COR-L47 (cell line): ENCODE results near the gene MLLT1.
A peak's percentile ranks its signal among the peaks of the same experiment; 100 is the strongest.

Source experiments
- DNase-seq: peaks from one replicate; lab custom pipeline; 2025; lab: John Stamatoyannopoulos, UW

MLLT1 gene

DNA sequence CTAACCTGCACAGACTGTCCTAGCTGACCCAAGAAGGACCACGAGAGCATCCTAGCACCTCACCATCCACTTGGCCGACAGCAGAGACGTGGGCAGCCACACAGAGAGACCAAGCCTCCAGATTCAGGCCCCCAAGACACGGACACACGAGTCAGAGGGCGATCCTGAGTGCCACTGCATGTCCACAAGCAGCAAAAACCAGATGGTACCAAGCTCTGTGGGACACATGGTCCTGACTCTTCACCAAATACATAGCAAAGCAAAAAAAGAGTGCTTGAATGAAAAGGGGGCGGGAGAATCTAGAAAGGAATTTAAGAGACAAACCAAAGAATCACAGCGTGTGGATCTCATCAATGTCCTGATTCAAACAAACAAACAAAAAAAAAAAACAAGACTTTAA is 45.2 kb downstream of the MLLT1 start:
- DNase-seq = no peak

DNA sequence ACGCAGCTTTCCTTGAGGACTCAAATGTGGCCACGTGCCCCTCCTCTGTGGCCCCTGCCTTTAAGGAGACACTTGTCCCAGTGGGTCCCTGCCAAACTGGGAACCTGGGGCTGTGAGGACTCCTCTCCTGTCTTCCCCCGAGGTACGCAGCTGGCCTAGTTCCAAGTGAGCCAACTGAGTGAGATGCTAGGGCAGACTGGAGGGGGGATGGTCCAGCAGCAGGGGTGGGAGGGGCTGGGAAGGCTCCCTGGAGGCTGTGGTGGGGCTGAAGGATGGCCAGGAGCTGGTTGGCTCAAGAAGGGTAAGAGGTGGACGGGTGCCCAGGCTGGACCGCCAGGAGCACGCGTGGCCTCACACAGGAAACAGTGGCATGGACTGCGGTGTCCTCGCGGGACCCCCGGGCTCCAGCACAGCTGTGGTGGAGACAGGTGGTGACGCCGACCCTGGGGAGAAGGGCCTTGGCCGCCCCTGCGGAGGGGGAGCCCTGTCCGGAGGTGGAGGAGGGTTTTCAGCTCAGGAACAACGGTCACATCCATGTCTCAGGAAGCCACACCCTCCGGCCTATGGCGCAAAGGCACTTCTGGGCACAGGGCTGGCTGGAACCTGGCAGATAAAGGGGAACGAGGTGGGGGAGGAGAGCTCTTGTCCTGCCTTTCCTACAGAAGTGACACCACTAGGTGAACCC is 45.8 kb downstream of the MLLT1 start:
- no peak for DNase-seq

DNA sequence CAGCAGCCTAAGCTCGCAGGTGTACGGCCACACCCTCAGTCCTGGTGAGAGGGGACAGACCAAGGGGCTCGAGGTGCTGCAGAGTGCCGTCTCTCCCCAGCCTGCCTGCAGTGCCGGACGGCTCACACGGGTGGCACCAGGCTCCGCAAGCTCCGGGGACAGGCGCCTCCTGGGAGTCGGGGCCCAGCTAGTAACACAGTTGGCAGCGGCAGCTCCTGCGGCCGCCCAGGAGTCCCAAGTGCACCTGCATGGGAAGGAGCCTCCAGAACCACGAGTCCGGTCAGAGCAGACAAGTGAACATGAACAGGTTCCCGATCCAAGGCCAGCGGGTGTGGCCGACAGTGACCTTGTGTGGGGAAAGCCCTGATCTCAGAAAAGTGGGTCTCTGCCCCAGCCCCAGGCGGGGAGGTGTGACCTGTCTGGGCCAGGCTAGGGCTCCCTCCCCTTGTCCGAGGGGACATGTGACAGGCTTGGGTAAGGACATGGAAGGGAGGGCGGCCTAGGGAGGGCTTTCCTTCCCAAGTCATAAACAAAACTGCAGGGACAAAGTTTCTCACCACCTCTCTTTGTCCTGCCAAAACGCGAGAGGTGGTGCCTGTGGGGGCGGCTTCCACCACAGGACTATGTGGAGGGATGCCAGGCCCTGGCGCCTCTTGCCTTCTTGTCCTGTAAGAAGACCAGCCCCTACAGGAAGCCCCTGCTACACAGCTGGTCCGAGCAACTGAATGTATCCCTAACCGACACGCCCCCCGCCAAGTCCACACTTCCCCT is 46.5 kb downstream of the MLLT1 start:
- no peak for DNase-seq

DNA sequence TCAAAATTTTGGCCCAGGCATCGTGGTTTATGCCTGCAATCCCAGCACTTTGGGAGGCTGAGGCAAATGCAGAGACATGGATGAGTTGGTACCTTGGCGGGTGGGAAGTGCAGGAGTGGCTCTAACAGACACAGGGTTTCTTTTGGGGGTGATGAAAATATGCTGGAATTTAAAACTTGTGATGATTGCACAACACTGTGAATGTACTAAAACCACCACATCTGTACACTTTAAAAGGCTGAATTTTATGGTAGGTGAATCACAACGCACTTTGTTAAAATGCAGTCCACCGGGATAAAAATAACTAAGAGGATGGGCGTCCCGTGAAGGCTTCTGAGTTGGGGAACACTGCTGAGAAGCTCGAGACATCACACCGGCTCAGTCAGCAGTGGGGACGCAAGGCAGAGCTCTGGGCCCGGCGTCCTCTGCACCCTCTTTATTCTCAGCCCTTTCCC is 47.1 kb downstream of the MLLT1 start:
- DNase-seq = no peak

DNA sequence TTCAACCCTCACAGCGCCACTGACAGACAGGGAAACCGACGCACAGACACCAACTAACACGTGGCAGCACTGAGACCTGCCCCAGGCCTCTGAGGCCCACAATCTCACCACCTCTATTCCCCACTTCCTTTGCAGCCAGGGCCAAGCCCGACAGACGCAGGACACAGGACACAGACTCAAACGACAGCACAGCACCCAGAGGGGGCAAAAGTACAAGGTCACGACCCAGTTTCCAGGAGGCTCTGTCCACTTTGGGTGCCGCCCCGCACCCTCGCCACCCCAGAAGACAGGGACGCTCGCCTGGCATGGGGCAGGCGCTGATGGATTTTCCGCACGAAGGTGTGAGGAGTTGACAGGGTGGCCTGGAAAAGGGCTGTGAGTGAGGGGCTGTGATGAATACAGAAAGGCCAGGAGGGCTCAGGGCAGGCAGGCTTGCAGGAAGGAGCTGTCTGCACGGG is 48.8 kb downstream of the MLLT1 start:
- no peak for DNase-seq

DNA sequence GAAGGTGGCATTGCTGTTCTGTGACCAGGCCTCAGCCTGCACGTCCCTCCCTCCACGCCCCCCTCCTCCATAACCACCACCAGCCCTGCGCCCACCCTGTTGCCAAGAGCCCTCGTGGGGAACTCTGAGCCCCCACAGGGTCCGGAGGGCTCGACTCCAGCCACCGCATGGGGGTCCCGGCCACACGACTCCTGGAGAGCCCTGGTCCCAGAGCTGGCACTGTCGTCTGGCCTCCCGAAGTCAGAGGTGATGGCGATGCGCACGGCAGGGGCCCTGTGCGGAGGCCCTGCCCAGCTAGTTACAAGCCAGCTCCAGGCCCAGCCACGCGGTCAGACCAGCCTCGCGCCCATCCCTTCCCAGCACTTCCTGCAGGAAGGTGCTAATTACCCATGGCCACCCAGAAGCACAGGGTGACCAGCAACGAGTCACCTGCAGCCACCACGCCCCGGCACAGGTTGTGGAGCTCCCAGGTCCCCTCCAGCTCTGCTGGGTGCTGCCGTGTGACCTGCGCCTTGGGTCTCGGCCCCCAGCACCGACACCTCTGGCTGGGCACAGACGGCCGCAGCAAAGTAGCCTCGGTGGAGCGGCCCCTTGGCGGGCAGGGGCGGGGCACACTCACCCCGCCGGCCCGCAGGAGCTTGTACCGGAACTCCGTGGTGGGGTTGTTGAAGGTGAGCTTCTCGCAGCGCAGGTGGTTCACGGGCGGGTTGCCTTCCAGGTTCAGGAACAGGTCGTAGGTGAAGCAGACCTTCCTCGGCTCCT is 49.6 kb downstream of the MLLT1 start:
- DNase-seq = no peak

DNA sequence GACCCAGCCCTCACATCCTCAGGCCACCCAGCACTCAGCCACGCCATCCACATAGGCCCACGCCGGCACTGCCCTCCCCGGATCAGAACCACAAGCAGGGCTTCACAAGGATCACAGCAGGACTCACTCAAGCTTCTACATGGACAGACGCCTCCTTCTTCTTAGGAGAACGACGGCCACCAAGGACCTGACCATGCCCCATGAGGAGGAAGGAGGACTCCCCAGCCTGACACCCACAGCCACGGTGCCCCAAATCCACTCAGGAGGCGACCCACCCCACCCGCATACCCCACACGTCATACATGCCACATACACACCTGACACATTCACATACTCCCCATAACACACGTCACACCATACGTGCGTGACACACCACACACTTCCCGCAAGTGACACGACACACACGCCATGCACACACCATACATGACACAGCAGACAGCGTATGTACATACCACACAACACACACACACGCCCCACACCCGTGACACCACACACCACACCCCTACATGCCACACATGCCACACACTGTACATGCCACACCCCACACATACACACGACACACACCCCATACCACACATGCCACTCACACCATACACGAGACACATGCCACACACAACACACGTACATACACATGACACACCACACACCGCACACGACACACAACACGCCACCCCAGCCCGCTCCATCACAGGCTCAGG is 50.4 kb downstream of the MLLT1 start:
- no peak for DNase-seq

DNA sequence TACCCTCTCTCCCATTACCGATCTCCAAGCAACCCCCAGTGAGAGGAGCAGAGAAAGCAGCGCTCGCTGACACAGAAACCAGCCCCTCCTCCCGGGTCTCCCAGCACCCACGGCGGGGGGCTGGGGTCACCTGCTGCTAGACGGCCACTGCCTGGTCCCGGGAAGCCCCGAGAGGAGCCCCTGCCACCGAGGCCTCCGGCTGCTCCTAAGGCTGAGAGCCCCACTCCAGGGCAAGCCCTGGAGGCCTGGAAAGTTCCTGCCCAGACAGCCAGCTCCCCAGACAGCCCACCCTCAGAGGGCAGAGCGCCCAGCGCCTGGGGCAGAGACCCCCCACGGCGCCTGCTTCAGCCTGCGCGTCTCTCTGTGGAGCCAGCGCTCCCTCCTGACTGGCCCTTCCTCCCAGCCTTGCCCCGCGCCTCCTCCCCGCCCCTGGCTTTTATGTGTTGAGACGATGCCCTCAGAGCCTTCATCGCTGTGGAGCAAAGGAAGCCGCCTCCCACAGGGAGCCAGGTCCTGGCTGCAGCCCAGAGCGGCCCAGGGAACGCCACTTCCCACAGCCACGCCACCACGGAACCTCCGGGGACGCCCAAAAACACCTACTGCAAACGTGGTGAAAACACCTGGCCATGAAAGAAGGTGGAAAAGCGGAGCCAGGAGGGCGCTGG is 51.1 kb downstream of the MLLT1 start:
- no peak for DNase-seq

DNA sequence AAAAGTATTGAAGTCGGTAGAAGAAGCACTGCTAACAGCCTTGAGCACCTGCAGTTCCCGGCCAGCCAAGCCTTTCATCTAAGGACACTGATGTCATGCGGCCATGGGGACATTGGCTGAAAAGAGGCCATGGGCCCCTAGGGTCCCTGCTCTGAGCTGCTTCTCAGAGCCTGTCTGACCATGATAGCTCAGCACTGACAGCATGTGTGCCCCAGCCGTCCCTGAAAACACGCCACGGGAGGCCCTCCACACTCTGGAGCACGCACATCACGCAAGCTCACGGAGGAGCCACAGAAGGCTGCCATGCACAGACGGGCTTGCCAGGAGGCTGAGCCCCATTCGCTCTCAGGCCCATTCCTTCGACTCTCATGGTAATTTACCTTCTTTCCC is 51.8 kb downstream of the MLLT1 start:
- no peak for DNase-seq

DNA sequence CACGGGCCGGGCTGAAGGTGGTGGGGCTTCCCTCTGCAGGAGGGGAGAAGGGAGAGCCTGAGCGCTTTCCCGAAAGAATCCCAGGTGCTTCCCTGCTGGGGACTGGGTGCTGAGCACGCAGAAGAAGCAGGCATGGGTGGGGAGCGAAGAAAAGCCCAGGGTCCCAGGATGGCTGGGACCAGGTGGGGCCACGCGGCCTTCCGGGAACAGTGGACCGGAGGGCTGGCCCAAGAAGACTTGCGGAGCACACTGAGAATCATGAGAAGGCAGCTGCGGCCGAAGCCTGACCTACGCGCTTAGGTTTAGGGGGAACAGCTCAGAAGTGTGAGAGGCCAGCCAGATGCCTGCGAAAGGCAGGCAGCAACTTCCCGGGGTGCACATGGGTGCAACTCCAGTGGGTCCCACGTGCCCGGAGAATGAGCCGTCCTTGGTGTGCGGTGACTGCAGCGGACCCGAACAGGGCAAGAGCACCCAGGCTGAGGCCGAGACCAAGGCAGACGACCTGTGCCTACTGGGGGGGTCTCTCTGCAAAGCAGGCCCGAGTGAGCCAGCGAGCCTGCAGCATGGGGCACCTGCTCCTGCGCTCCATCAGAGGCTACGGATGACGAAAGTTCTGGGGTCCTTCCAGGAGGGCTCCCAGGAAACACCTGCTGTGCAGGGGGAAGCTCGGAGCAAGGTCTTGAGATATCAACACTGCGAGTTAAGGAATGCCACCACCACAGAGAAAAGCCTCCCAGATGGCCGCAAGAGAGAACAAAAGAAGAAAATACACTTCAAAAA is 52.4 kb downstream of the MLLT1 start:
- no peak for DNase-seq

DNA sequence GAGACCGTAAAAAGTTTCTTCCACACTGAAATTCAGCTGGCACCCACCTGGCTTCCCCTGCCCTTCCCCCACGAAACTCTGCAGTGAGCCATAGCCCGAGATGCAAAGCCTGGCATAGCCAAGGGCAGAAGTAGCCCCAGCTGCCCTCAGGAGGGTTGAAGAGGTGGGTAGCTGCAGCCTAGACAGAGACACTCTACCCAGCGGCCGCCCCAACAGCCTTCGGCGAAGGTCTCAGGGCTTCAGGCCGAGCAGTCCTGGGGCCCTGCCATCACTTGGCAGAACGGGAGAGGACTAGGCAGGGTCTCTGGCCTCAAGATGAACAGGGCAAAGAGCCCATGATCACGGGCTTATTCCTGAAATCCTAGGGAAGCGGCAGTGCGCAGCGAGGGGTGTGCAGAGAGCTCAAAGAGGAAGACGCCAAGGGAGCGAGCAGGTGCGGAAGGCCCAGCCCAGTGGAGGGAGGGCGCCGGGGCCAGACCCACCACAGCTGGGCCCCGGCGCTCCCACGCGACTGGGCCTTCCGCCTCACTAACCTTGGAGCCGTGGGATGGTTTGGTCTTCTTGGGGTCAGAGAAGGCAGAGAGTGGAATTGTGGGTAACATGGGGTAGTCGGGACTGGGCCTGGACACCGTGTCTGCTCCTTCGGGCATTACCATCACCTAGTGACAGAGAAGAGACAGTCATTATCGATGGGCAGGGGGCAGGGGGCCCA is 53.2 kb downstream of the MLLT1 start:
- no peak for DNase-seq

DNA sequence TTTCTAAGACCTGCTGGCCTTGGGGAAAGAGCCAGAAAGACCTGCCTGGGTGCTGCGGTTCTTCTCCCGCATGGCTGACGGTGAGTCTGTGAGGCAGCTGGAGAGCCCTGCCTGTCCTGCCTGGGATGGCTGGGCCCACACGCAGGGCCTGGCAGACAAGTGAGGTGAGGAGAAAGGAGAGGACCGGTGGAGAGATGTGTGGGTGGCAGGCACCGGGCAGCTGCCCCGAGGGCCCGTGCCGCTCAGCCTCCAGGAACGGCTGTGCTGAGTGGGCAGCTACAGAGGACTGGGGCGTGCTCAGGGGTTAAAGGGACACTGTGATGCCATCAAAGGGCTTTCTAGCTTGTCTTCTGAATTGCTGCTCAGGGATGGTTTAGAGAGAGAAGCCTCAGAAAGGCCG is 53.8 kb downstream of the MLLT1 start:
- no peak for DNase-seq

DNA sequence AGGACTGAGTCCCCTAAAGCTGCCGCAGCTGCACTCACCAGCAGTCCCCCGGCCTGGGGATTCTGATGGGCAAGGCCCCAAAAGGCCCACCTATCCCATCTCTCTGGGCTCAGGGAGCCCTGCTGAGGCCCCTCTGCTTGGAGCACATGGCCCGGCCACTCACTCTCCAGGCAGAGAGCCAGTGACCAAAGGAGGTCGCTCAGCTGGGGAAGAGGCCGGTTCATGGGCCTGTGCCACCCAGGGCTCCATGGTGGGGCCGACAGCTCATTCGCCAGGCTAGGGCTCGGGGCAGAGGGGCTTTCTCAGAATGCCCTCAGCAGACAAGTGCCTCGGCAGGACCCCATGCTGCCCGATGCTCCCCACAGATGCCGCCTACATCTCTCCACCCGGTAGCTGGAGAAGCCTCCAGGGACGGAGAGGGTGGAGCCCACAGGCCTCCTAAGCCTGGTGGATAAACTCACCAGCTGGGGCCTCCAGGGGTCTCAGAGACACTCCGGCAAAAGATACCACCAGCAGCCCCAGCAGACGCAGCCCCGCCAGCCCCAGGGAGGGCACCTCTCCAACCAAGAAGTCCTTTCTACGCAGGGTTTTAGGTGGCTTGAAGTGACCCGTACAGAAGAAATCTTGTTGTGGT is 54.4 kb downstream of the MLLT1 start:
- no peak for DNase-seq

DNA sequence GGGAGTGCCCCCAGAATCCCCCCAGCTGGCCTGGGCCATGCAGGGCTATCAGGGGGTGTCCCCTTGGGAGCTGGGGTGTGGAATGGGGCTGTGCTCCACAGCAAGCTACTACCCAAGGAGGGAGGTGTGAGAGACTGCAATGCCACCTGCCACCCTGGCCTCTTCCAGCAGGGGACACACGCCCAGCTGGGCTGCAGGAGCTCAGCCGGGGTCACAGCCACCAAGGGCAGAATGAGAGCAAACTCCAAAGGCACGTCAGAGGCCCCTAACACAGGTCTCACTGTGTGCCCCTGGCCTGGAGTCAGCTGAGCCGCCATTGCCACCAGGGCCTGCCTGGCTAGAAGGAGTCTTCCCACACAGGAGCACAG is 55.5 kb downstream of the MLLT1 start:
- DNase-seq = no peak

DNA sequence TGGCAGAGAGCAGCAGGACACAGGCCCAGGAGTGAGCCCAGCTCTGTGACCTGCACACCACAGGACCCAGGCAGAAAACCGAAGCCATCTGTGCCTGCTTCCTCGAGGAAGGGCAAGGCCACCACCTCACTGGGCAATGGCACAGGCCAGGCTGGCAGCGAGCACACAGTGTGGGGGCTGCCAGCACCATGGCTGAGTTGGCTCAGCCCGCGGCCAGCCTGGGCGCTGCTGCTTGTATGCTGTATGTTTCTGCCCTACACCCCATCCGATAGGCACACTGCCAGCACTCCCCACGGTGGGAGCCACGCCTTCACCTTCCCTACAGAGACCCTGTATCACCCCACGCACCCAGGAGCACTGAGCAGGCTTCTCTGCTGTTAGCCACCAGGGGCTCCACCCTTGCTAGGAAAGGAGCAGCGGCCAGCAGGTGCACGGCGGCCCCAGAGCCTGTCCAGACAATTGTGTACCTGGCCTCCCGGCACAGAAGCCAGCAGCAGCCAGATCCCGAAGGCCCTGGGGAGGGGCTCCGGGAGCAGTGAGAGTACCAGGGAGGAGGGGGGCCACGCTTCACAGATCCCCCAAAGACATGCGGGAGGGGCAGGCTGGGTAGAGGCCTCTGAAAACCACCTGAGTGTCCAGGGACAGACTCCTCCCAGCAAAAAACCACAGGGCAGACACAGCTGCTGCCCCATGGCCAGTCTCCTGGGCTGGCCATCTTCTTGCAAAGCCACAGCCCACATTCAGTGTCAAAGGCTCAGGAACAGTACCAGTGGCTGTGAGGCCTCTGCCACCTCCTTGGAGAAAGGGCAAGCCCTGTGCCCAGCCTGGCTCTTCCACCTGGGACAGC is 56.1 kb downstream of the MLLT1 start:
- peak; percentile 82 for DNase-seq

DNA sequence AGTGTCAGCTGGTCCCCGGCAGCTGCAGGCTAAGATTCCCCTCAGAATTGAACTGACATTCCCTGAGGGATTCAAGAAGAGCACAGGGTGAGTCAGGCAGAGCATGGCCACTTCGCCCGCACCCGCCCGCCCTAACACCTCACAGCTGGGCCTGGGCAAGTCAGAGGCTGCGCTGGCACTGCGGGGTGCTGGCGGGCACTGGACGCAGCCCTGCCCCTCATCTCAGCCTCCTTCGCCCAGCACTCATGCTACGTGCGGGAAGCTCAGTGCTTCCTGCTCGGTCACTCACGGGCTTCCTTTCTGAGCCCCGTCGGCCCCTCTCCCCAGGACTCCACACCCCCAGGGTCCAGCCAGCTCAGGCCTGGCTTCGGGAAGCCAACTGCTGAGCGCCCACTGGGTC is 56.9 kb downstream of the MLLT1 start:
- DNase-seq = no peak

DNA sequence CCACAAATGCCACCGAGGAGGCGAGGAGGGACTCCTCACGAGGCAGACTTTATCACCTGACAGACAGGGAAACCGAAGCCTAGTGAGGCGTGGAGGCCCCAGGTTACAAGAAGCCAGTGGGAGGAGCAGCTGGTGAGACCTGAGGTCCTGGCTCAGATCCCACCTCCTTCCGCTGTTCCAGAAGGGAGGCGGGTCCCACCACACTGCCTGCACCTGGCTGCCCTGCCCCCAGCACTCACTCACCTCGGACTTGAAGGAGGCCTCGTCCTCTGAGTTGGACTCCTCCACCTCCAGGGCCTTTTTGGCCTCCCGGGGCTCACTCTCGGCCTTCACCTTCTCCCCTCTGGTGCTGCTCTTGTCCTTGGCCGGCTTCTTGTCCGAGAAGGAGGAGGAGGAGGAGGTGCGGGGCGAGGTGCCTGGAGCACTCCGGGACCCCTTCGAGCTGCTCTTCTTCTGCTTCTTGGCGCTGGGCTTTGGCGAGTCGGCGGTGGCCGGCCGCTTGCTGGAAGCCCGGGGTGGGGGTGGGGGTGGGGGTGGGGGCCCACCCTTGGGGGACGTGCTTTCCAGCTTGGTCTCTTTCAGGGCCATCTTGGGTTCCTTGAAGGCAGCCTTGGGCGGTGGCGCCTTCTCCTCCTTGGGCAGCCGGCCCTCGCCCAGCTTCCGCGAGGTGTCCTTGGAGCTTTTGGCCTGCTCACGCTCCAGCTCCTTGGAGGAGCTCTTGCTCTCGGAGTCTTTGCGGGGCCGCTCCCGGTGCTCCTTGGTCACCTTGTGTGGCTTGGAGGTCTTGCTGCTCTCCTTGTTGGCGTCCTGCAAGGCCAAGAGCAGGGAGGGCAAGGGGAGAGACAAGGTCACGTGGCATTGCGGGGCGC is 57.7 kb downstream of the MLLT1 start:
- DNase-seq = no peak
